Hippocampal formation (tissue), 2 donors: Measurements from ENCODE around the gene GTPBP3.

Source experiments
- DNase-seq, 2 donors: peaks; one replicate each; lab custom pipeline; 2025; lab: John Stamatoyannopoulos, UW

Gene GTPBP3

DNA sequence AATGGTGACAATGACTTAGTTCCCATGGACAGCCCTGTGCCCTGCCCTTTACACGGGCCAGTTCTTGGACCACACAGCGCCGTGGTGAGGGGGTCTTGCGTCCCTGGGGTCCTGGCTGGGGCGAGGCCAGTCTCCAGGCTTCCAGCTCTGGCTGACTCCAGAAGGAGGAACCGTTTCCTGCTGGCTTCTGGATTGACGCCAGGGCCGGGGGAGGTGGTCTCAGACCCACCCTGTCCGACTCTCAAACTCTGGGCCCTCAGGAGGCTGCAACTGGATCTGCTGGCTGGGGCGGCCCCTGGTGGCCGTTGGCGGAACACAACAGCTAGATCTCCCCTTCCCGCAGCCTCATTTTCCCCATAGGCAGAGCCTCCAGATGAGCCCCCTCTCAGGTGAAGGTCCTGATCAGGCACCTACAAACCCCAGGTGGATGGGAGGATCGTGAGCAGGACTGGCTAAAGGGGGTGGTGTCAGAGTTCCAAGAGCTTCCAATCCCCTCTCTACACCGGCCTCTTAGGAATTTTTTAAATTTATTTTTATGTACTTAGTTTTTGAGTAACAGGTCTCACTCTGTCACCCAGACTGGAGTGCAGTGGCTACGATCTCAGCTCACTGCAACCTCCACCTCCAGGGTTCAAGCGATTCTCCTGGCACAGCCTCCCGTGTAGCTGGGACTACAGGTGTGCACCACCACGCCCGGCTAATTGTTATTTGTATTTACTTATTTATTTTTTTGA is 48.7 kb downstream of the GTPBP3 start:
- no peak for DNase-seq

DNA sequence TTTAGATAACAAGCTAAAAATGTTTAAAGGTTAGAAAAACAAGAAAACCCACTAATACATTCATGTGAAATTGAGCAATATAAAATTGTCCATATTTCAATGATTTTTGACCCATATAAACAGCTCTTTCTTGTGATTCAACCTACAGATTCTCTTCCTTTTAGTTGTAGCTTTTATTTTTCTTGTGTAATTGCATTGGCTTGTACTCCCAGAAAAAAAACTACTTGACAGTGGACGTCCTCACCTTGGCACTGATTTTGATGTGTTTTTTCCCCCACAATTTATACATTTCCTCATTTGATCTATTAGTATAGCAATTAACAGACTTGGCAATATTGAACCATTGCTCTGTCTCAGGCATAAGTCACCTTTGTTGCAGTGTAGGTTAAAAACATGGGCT is 51.9 kb downstream of the GTPBP3 start:
- DNase-seq: no peak

DNA sequence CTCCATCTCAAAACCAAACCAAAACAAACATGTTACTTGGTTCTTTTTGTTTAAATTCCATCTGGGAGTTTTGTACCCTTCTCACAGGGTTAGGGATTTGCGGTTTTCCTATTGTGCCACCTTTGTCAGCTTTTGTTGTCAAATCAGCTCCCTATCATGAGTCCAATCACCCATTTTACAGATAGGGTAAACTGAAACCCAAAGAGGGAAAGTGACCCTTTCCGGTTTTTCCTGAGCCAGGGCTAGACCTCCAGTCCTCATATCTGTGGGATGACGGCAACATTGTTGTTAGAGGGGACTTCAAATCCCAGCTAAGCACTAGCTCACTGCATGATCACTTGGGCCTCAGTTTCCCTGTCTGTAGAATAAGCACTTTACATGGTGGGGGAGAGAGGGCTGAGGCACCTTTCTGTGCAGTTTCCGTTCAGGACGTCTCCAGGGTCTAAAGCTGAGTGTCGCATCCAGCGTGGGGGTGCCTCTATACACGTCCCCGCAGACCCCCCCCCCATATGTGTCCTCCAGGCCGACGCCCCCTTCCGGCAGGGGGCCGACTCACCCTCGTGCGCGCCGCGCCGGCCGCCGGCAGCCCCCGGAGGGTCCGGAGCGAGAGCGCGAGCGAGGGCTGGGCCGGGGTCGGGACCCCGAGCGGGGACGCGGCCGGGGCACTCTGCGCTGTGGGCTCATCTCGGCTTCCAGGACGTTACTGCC is 52.8 kb downstream of the GTPBP3 start:
- DNase-seq: no peak

DNA sequence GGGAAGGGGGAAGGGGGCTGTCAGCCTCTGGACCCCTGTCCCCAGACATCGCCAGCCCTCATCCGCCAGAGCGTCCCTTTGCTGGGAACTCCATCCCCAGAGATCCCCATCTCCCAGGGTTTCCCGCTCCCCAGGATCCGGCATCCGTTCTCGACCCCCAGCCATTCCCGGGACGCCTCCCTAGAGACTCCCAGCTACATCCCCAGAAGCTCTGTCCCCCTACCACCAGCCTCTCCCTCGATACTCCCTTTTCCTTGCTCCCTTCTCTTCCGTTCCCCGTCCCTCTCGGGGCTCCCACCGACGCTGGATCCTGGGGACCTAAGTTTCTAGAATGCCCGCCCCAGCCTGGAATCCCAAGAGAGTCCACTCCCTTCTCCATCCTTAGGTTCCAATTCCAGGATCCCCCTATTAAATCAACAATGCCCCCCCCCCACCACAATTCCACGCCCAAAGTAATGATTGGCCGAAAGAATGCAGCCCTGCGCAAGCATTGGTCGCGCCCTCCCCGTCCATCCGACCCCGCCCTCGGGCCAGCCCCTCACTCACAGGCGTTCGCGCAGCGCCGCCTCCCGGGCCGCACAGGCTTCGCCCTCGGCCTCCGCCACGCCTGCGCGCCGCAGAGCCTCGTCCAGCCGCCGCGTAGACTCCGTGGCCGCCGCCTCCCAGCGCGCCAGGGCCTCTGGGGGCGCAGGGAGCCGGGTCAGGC is 53.5 kb downstream of the GTPBP3 start:
- DNase-seq: peak; percentile 73 to 79

DNA sequence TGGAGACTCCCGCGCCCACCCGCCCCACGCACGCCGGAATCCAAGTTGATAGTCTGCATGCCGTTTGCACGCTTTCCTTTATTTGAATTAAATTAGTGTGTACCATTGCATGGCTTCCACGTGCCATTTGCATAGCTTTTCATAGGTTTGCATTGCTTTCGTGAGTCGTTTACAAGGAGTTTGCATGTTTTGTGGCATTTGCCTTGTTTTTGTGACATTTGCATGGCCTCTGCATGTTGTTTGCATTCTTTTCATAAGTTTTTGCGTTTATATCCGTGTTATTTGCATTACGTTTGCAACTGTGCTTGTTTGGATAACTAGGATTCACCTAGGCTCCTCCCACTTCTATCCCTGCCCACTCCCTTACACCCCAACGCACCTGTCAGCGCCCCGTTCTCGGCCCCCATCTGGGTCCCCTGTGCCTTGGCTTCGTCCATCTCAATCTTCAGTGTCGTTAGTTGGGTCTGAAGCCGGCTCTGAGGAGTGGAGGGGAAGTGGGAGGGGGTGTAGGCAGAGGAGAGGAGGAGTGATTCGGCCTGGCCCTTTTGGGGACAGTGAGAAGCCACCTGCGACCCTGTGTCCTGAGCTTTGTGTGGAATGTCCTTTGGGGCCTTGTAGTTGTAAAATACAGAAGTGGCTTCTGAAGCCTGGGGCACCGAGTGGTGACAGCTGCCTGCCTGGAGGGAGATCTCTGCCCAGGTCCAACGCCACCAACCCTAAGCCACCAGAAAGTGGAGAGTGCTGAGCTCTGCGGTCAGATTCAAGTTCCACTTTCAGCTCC is 54.2 kb downstream of the GTPBP3 start:
- DNase-seq: no peak
